ENCODE results near the gene CDK19. TPM values are rescaled to one million over a fixed set of nuclear protein-coding genes. Genes with fewer than 3 reads are reported as not detected.

CDK19 gene
- total and polyA plus RNA-seq, 2 experiments from 2014 or later = 7.7 to 10.1 TPM

GRCh38 chr6:110621061-110621460 lies 194.2 kb downstream of the CDK19 start (continued):
- TF ChIP-seq CTCF (conservative IDR thresholded peaks at IDR 0.05; ENCODE audit: low read depth in 2 of 2) (no peak), NANOG (IDR thresholded peaks at IDR 0.05; ENCODE audit: borderline replicate concordance) (no peak)

GRCh38 chr6:110620065-110620464 lies 195.2 kb downstream of the CDK19 start:
- Histone ChIP-seq H3K36me3 (ENCODE audit: insufficient read depth) (no peaks in the 10 kb centered on the region), H3K4me3 (no peak overlapping the region)

GRCh38 chr6:110619275-110619908 lies 195.9 kb downstream of the CDK19 start:
- no peak overlapping the region for H3K27ac Mint-ChIP-seq
- Histone ChIP-seq H3K79me2 (replicated peaks; ENCODE audit: insufficient read depth) (no peaks in the 10 kb centered on the region), H3K4me2 (no peak overlapping the region), H3K27me3 (ENCODE audit: insufficient read depth) (no peaks in the 10 kb centered on the region), H3K4me3 (no peak overlapping the region), H3K9me2 (ENCODE audit: insufficient read depth) (no peaks in the 10 kb centered on the region), H3K36me3 (ENCODE audit: insufficient read depth) (no peaks in the 10 kb centered on the region), H4K20me1 (replicated peaks; ENCODE audit: insufficient read depth) (no peaks in the 10 kb centered on the region), H2AFZ (no peak overlapping the region), H3K4me1 (ENCODE audit: insufficient read depth) (peaks cover 15% of the 10 kb centered on the region), H3F3A (replicated peaks; ENCODE audit: low read depth) (no peaks in the 10 kb centered on the region), H3K27ac (ENCODE audit: low read depth) (no peak overlapping the region)
- H3K27me3 Mint-ChIP-seq (ENCODE audit: insufficient read depth, low read depth, poor library complexity) = no peaks in the 10 kb centered on the region
- no peak overlapping the region for H3K4me3 Mint-ChIP-seq
- H3K36me3 Mint-ChIP-seq (ENCODE audit: low read depth) = no peaks in the 10 kb centered on the region; the same call in 2 of the 3 replicates
- H3K9me3 Mint-ChIP-seq = no peaks in the 10 kb centered on the region; the same call in 2 of the 3 replicates
- TF ChIP-seq NANOG (IDR thresholded peaks at IDR 0.05; ENCODE audit: borderline replicate concordance) = no peak
- DNase-seq (ENCODE audit: low spot score) (no peak), ATAC-seq (peak; percentile 41; the same call in 2 of the 3 replicates)
- peaks cover 11% of the 10 kb centered on the region for H3K4me1 Mint-ChIP-seq

More at GRCh38 chr6:110620065-110620464, 195.2 kb downstream of the CDK19 start:
- Histone ChIP-seq H3K27me3 (ENCODE audit: insufficient read depth) (no peaks in the 10 kb centered on the region), H3K4me1 (ENCODE audit: insufficient read depth) (peaks cover 10% of the 10 kb centered on the region; the same call in 1 of the 2 replicates), H3K79me2 (replicated peaks; ENCODE audit: insufficient read depth) (no peaks in the 10 kb centered on the region), H3K9me2 (ENCODE audit: insufficient read depth) (no peaks in the 10 kb centered on the region), H3F3A (replicated peaks; ENCODE audit: low read depth) (no peaks in the 10 kb centered on the region), H3K27ac (ENCODE audit: low read depth) (no peak overlapping the region), H2AFZ (no peak overlapping the region), H3K4me2 (no peak overlapping the region), H4K20me1 (replicated peaks; ENCODE audit: insufficient read depth) (no peaks in the 10 kb centered on the region)
- Mint-ChIP-seq H3K27me3 (ENCODE audit: insufficient read depth, low read depth, poor library complexity) (no peaks in the 10 kb centered on the region), H3K36me3 (ENCODE audit: low read depth) (no peaks in the 10 kb centered on the region; the same call in 2 of the 3 replicates), H3K4me1 (peaks cover 8% of the 10 kb centered on the region; the same call in 2 of the 3 replicates), H3K9me3 (no peaks in the 10 kb centered on the region; the same call in 2 of the 3 replicates), H3K4me3 (no peak overlapping the region), H3K27ac (no peak overlapping the region)
- DNase-seq (ENCODE audit: low spot score) (no peak), ATAC-seq (no peak)
- TF ChIP-seq CREB1 (CRISPR knock-in tag; IDR thresholded peaks at IDR 0.05; ENCODE audit: low read depth) (no peak), NANOG (IDR thresholded peaks at IDR 0.05; ENCODE audit: borderline replicate concordance) (no peak), STAT1 (IDR thresholded peaks at IDR 0.05; ENCODE audit: unreplicated experiment) (no peak), CTCF (conservative IDR thresholded peaks at IDR 0.05; ENCODE audit: low read depth in 2 of 2) (no peak), JUNB (IDR thresholded peaks at IDR 0.05; ENCODE audit: unreplicated experiment) (no peak)
